ENCODE results near the gene SPTB.

SPTB gene

DNA sequence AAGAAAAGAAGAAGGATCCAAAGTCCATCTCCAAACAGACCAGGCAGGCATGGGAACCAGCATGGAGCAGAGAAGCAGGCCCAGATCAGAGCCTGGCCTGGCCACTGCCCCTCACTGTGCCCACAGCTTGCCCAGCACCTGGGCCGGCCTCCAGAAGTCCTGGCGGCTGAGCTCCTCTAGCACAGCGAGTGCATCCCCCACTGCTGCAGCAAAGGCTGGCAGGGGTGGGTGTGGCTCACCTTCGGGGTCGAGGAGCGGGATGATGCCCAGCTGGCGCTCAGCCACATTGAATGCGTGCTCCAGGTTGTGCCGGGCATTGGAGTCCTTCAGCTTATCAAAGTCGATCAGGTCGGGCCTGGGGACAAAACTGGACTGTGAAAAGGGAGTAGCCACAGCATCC lies 78.7 kb downstream of the SPTB start:
- no peak for TF ChIP-seq EZH2phosphoT487 (IDR thresholded peaks at IDR 0.05; ENCODE audit: low read depth)
- TF ChIP-seq, protein P1, sequence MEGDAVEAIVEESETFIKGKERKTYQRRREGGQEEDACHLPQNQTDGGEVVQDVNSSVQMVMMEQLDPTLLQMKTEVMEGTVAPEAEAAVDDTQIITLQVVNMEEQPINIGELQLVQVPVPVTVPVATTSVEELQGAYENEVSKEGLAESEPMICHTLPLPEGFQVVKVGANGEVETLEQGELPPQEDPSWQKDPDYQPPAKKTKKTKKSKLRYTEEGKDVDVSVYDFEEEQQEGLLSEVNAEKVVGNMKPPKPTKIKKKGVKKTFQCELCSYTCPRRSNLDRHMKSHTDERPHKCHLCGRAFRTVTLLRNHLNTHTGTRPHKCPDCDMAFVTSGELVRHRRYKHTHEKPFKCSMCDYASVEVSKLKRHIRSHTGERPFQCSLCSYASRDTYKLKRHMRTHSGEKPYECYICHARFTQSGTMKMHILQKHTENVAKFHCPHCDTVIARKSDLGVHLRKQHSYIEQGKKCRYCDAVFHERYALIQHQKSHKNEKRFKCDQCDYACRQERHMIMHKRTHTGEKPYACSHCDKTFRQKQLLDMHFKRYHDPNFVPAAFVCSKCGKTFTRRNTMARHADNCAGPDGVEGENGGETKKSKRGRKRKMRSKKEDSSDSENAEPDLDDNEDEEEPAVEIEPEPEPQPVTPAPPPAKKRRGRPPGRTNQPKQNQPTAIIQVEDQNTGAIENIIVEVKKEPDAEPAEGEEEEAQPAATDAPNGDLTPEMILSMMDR (IDR thresholded peaks at IDR 0.05; ENCODE audit: low read depth, low read length), result no peak
- H3K79me2 ChIP-seq (ENCODE audit: low read length), result no peaks in the 10 kb centered on the region
- no peak overlapping the region for H3K9ac ChIP-seq (ENCODE audit: low read length)
- no peak overlapping the region for H3K27ac ChIP-seq (ENCODE audit: low read length)
- no peak overlapping the region for H3K4me2 ChIP-seq (ENCODE audit: low read length)
- no peaks in the 10 kb centered on the region for H3K36me3 ChIP-seq (replicated peaks; ENCODE audit: low read depth, low read length)
- H2AFZ ChIP-seq (ENCODE audit: low read depth, low read length), result no peak overlapping the region
- H3K27me3 ChIP-seq (ENCODE audit: low read depth, low read length), result 0 out of 2 replicates have a peak, but pooled peaks cover 2% of the 10 kb centered on the region
- no peaks in the 10 kb centered on the region for H4K20me1 ChIP-seq (ENCODE audit: insufficient read depth, low read length)
- no peak overlapping the region for H3K4me3 ChIP-seq (ENCODE audit: low read length)
- no peaks in the 10 kb centered on the region for H3K9me3 ChIP-seq (ENCODE audit: insufficient read depth, low read length)
- H3K4me1 ChIP-seq (ENCODE audit: low read length), result peaks cover 19% of the 10 kb centered on the region

- Histone ChIP-seq H3K4me1 (ENCODE audit: low read length) (peaks cover 19% of the 10 kb centered on the region), H3K9ac (ENCODE audit: low read length) (no peak overlapping the region), H3K9me3 (ENCODE audit: insufficient read depth, low read length) (no peaks in the 10 kb centered on the region), H3K4me2 (ENCODE audit: low read length) (no peak overlapping the region), H2AFZ (ENCODE audit: low read depth, low read length) (peak overlapping the region; percentile 39; the same call in 1 of the 2 replicates), H3K79me2 (ENCODE audit: low read length) (no peaks in the 10 kb centered on the region), H3K36me3 (replicated peaks; ENCODE audit: low read depth, low read length) (no peaks in the 10 kb centered on the region), H3K4me3 (ENCODE audit: low read length) (no peak overlapping the region), H4K20me1 (ENCODE audit: insufficient read depth, low read length) (no peaks in the 10 kb centered on the region), H3K27me3 (ENCODE audit: low read depth, low read length) (0 out of 2 replicates have a peak, but pooled peaks cover 2% of the 10 kb centered on the region), H3K27ac (ENCODE audit: low read length) (no peak overlapping the region)
- TF ChIP-seq EZH2phosphoT487 (IDR thresholded peaks at IDR 0.05; ENCODE audit: low read depth), result no peak
- TF ChIP-seq, protein P1 (IDR thresholded peaks at IDR 0.05; ENCODE audit: low read depth, low read length), result peak; percentile 57
Measured at GRCh38 chr14:64800000-64800399, 79.7 kb downstream of the SPTB start.

- Histone ChIP-seq H4K20me1 (ENCODE audit: insufficient read depth, low read length) (no peaks in the 10 kb centered on the region), H3K79me2 (ENCODE audit: low read length) (no peaks in the 10 kb centered on the region), H3K36me3 (replicated peaks; ENCODE audit: low read depth, low read length) (no peaks in the 10 kb centered on the region), H3K9ac (ENCODE audit: low read length) (no peak overlapping the region), H3K9me3 (ENCODE audit: insufficient read depth, low read length) (no peaks in the 10 kb centered on the region), H3K4me3 (ENCODE audit: low read length) (no peak overlapping the region), H3K27ac (ENCODE audit: low read length) (no peak overlapping the region), H3K27me3 (ENCODE audit: low read depth, low read length) (0 out of 2 replicates have a peak, but pooled peaks cover 2% of the 10 kb centered on the region), H2AFZ (ENCODE audit: low read depth, low read length) (no peak overlapping the region), H3K4me1 (ENCODE audit: low read length) (peaks cover 19% of the 10 kb centered on the region), H3K4me2 (ENCODE audit: low read length) (no peak overlapping the region)
- no peak for TF ChIP-seq EZH2phosphoT487 (IDR thresholded peaks at IDR 0.05; ENCODE audit: low read depth)
- TF ChIP-seq, protein P1 (IDR thresholded peaks at IDR 0.05; ENCODE audit: low read depth, low read length), result no peak
Measured at GRCh38 chr14:64799555-64799954, 80.2 kb downstream of the SPTB start.

DNA sequence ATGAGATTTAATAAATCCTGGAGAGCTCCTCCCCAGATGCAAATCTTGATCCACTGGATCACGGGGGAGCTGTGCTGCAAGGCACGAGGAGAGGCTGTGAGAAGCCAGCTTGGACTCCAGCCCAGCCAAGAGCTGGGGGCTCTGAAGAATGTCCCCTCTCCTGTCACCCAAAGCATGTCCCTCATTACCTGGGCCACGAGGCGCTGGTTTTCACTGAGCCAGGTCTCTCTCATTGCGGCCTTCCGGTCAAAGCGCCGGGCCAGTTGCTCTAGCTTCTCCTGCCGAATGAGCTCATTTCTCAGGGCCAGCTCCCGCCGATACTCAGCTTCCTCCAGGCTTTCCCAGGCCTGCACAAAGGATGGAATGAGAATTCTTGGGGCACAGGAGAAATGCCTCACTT lies 83.3 kb downstream of the SPTB start:
- Histone ChIP-seq H3K4me1 (ENCODE audit: low read length) (peaks cover 26% of the 10 kb centered on the region), H3K4me2 (ENCODE audit: low read length) (no peak overlapping the region; the same call in 1 of the 2 replicates), H3K27ac (ENCODE audit: low read length) (no peak overlapping the region), H3K9ac (ENCODE audit: low read length) (no peak overlapping the region), H4K20me1 (ENCODE audit: insufficient read depth, low read length) (no peaks in the 10 kb centered on the region), H3K4me3 (ENCODE audit: low read length) (no peak overlapping the region), H3K36me3 (replicated peaks; ENCODE audit: low read depth, low read length) (no peaks in the 10 kb centered on the region), H3K27me3 (ENCODE audit: low read depth, low read length) (no peaks in the 10 kb centered on the region), H2AFZ (ENCODE audit: low read depth, low read length) (no peak overlapping the region), H3K9me3 (ENCODE audit: insufficient read depth, low read length) (no peaks in the 10 kb centered on the region), H3K79me2 (ENCODE audit: low read length) (no peaks in the 10 kb centered on the region)
- TF ChIP-seq, protein P1 (IDR thresholded peaks at IDR 0.05; ENCODE audit: low read depth, low read length), result no peak
- TF ChIP-seq EZH2phosphoT487 (IDR thresholded peaks at IDR 0.05; ENCODE audit: low read depth), result no peak
